GM10266 (cell line): ENCODE measurements around the gene CNN2.

ENCODE experiments used
- DNase-seq: peaks from one replicate; pipeline ENCODE4 v3.0.0; 2012; ENCODE audit errors: extremely low spot score
- TF ChIP-seq, protein P1 (sequence below): IDR thresholded peaks from 2 replicates; pipeline ENCODE4 v1.5.1; 2012; ENCODE audit warnings: mild to moderate bottlenecking, low read depth; ENCODE audit not compliant: control insufficient read depth, insufficient read depth; ENCODE audit errors: missing control alignments

CNN2 gene

DNA sequence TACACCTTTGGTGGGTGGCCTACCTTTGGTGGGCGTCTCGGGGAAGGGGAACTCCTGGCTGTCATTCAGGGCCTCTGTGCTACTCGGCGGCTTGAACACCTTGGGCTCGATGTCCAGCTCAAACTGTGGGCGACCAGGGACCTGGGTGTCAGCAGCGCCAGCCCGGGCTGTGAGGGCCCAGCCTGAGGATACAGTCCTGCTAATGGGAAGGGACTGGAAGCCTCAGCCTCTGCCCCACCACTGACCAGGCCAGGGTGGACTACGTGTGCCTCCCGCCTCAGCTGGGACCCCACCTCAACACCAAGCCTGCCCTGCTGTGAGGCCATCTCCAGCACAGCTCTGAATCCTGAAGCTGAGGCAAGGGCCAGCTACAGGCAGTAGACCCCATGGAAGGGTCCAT lies 13.2 kb upstream of the CNN2 start:
- TF ChIP-seq, protein P1, sequence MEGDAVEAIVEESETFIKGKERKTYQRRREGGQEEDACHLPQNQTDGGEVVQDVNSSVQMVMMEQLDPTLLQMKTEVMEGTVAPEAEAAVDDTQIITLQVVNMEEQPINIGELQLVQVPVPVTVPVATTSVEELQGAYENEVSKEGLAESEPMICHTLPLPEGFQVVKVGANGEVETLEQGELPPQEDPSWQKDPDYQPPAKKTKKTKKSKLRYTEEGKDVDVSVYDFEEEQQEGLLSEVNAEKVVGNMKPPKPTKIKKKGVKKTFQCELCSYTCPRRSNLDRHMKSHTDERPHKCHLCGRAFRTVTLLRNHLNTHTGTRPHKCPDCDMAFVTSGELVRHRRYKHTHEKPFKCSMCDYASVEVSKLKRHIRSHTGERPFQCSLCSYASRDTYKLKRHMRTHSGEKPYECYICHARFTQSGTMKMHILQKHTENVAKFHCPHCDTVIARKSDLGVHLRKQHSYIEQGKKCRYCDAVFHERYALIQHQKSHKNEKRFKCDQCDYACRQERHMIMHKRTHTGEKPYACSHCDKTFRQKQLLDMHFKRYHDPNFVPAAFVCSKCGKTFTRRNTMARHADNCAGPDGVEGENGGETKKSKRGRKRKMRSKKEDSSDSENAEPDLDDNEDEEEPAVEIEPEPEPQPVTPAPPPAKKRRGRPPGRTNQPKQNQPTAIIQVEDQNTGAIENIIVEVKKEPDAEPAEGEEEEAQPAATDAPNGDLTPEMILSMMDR, result no peak

DNA sequence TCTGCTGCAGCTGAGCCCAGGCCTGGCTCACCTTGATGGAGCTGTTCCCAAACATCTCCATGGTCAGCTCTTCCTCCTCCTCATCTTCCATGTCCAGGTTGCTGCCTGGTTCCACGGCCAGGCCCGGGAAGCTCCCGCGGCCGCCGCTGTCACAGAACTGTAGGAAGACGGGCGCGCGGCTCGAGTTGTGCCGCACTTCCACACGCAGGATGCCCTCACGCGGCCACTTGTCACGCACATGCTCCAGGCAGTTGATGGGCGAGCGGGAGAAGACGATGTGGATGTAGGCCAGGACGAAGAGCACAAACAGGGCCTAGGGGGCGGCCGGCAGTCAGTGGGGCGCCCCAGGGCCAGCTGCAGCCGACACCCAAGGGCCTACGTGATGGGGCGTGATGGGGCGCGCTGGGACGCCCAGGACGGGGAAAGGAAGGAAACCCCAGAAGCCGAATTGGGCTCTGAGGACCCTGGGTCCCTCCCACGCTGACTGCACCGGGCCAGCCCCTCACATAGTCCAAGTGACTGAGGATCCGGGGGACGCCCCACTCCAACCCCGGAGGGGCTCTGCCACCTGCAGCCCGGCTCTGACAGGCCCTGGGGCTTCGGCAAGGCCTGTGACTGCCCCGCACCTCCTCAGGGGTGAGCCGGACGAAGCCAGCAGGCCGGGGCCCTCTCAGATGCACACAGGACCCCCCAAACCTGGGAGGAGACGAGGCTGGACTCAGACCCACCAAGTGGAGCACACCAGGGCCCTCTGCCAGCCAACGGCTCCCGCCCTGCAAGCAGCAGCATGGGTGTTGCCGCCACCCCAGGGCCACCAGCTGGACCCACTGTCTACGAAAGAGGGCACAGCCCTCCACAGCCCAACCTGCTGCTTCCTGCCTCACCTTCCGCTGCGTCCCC lies 12.0 kb upstream of the CNN2 start:
- TF ChIP-seq, protein P1, result no peak
- no peak for DNase-seq

More for the DNA sequence above, 13.2 kb upstream of the CNN2 start:
- no peak for DNase-seq

- DNase-seq, result no peak
- TF ChIP-seq, protein P1, result no peak
These were observed 11.2 kb upstream of the CNN2 start for GRCh38 chr19:1015061-1015781.

- no peak for DNase-seq
- TF ChIP-seq, protein P1, result no peak
These were observed 10.4 kb upstream of the CNN2 start for GRCh38 chr19:1015782-1016646.

- no peak for DNase-seq
- TF ChIP-seq, protein P1, result no peak
These were observed 9.7 kb upstream of the CNN2 start for GRCh38 chr19:1016647-1017114.

DNA sequence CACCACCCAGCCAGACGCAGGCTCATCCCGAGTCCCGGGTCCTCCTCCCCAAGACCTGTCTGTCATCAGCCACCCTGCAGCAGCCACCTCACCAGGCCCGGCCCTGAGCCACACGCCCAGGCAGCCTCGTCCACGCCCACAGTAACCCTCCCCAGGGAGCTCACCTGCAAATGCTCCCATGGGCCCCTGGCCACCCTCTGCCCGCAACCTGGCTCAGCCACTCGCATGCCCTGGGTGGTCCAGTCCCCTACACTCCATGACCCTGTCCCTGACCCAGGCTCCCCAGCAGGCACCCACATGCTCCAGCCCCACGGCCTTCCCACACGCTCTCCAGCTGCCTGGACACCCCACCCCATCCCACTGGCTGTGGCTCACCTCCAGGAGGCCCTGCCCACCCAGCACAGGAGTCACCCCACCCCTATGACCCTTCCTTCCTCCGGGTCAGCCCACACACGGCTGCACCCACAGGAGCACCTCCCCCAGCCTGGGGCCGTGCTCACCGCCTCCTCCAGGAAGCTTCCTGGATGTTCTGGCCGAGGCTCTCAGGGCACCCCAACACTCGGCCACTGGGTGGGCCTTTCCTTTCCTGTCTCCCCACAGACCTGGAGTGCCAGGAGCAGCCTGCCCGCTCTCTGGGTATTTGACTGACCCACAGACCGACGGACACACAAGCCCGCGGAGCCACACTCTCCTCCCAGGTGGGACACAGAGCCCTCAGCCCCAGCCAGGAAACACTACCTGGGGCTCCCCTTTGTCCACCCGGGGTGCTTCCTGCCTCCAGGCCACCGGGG lies 9.1 kb upstream of the CNN2 start:
- no peak for DNase-seq
- TF ChIP-seq, protein P1, result no peak
